ENCODE measurements around the gene CREB3L1. TPM values are rescaled to one million over a fixed set of nuclear protein-coding genes. Genes with fewer than 3 reads are reported as not detected.
A peak's percentile ranks its signal among the peaks of the same experiment; 100 is the strongest.

The CREB3L1 gene
- total RNA-seq, 1 donor from 2014 or later = 40.5 TPM

DNA sequence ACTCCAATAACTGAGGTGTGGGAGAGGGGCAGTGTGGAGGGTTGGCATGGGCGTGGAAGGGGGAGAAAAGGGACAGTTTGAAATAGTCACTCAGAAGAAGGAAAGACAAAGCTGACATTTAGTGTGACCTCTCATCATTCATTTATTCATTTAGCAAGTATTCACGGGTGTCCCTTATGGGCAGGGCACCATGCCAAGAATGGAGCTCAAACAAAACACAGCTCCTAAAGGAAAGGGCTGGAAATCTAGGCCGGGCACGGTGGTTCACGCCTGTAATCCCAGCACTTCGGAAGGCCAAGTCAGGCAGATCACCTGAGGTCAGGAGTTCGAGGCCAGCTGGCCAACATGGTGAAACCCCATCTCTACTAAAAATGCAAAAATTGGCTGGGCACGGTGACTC, 50.4 kb downstream of the CREB3L1 start:
- H3K4me1 ChIP-seq = peaks cover 22% of the 10 kb centered on the region
- H3K9me3 ChIP-seq = no peaks in the 10 kb centered on the region
- H3K27ac ChIP-seq = no peak overlapping the region
- TF ChIP-seq, protein P1, sequence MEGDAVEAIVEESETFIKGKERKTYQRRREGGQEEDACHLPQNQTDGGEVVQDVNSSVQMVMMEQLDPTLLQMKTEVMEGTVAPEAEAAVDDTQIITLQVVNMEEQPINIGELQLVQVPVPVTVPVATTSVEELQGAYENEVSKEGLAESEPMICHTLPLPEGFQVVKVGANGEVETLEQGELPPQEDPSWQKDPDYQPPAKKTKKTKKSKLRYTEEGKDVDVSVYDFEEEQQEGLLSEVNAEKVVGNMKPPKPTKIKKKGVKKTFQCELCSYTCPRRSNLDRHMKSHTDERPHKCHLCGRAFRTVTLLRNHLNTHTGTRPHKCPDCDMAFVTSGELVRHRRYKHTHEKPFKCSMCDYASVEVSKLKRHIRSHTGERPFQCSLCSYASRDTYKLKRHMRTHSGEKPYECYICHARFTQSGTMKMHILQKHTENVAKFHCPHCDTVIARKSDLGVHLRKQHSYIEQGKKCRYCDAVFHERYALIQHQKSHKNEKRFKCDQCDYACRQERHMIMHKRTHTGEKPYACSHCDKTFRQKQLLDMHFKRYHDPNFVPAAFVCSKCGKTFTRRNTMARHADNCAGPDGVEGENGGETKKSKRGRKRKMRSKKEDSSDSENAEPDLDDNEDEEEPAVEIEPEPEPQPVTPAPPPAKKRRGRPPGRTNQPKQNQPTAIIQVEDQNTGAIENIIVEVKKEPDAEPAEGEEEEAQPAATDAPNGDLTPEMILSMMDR (IDR thresholded peaks at IDR 0.05) = no peak
- H3K27me3 ChIP-seq (ENCODE audit: low read depth) = peaks cover 30% of the 10 kb centered on the region
- no peak overlapping the region for H3K4me3 ChIP-seq
- DNase-seq = no peak
- no peak for ATAC-seq
- no peaks in the 10 kb centered on the region for H3K36me3 ChIP-seq
- intact Hi-C loops (cut with DNase I) = no loop called here

DNA sequence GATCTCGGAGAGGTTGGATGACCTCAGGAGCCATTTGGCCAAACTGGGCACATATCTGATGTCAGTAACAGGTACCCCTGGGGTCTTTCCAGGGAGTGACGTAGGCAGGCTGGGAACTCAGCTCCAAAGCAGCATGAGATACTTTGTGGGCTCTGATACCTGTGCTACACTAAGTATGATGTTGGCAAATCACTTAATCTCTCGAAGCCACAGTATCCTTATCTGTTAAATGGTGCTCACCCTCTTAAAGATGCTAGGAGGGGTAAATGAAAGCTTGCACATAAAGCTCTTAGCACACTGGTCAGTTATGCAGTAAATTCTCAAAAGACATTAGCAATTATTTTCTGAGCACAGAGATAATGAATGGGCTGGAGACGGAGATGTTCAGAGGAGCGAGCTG, 52.7 kb downstream of the CREB3L1 start:
- no peak overlapping the region for H3K4me3 ChIP-seq
- no peak for ATAC-seq
- H3K27ac ChIP-seq = no peak overlapping the region
- no peaks in the 10 kb centered on the region for H3K36me3 ChIP-seq
- no peaks in the 10 kb centered on the region for H3K9me3 ChIP-seq
- intact Hi-C loops (cut with DNase I) = no loop called here
- TF ChIP-seq, protein P1 (IDR thresholded peaks at IDR 0.05) = no peak
- H3K27me3 ChIP-seq (ENCODE audit: low read depth) = peaks cover 41% of the 10 kb centered on the region
- H3K4me1 ChIP-seq = peaks cover 34% of the 10 kb centered on the region
- DNase-seq = no peak

DNA sequence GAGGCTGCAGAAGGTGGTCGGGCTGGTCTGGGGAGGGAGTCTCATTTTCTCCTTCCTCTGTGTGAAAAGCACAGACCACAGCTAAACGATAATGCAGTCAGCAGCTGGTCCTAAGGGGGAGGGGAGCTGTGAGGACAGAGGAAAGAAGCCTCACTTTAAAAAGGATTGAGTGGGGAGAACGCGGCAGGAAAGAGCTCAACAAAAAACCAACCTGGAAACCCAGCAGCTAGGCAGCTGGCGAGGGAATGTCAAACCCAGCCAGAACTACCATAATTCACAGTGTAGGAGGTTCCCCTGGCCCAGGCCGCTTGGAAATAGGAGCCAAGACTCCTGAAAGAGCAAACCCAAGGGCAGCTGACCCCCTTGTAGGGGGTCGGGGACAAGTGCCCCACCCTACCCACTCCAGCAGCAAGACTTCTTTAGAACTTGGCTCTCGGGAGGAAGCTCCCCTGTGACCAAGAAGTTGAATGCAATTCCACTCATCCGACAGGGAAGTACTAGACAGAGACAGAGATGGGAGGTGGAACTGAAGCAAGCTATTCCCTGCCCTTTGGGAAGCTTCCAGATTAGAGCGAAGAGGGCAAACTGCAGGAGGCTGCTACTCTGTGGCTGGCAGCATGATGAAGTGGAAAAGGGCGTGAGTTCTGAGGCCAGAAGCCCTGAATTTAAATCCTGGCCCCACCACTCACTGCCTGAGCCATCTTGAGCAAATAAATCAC, 53.3 kb downstream of the CREB3L1 start:
- H3K36me3 ChIP-seq = no peaks in the 10 kb centered on the region
- H3K4me3 ChIP-seq = no peak overlapping the region
- ATAC-seq = peak in 1 of 2 donors; percentile 4
- H3K4me1 ChIP-seq = peaks cover 34% of the 10 kb centered on the region
- DNase-seq = no peak
- no peaks in the 10 kb centered on the region for H3K9me3 ChIP-seq
- TF ChIP-seq, protein P1 (IDR thresholded peaks at IDR 0.05) = no peak
- intact Hi-C loops (cut with DNase I) = no loop called here
- peaks cover 41% of the 10 kb centered on the region for H3K27me3 ChIP-seq (ENCODE audit: low read depth)
- no peak overlapping the region for H3K27ac ChIP-seq

DNA sequence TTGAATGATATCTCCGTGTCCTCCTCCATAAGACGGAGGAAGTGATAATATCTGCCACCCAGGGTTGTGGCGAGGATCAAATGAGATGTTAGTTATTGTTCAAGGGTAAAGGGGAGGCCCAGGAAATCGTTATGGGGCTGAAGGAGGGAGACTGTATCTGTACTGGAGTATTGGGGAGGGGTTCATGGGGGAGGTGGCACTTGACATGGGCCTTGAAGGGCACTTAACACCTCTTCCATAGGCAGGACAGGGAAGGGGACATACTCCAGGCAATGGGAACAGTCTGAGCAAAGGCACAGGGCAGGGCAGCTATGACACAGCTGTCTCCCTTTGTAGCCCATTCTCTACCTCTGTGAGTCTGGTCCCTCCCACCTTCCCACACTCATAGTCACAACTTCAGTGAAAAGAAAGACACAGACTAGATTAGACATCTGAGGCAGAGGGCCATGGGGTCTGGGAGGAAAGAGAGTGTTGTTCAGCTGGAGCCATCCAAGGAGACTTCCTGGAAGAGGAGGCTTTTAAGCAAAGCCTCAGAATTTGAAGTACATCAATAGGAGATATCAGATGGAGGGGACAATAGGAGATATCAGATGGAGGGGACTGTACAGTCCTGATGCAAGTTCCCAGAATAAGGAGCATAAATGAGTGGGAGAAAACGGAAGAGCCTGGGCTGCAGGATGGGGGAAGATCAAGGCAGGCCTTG, 54.0 kb downstream of the CREB3L1 start:
- no peaks in the 10 kb centered on the region for H3K36me3 ChIP-seq
- peaks cover 34% of the 10 kb centered on the region for H3K4me1 ChIP-seq
- intact Hi-C loops (cut with DNase I) = no loop called here
- TF ChIP-seq, protein P1 (IDR thresholded peaks at IDR 0.05) = no peak
- ATAC-seq (no peak), DNase-seq (no peak)
- no peak overlapping the region for H3K27ac ChIP-seq
- H3K9me3 ChIP-seq = no peaks in the 10 kb centered on the region
- H3K4me3 ChIP-seq = no peak overlapping the region
- H3K27me3 ChIP-seq (ENCODE audit: low read depth) = peaks cover 41% of the 10 kb centered on the region

DNA sequence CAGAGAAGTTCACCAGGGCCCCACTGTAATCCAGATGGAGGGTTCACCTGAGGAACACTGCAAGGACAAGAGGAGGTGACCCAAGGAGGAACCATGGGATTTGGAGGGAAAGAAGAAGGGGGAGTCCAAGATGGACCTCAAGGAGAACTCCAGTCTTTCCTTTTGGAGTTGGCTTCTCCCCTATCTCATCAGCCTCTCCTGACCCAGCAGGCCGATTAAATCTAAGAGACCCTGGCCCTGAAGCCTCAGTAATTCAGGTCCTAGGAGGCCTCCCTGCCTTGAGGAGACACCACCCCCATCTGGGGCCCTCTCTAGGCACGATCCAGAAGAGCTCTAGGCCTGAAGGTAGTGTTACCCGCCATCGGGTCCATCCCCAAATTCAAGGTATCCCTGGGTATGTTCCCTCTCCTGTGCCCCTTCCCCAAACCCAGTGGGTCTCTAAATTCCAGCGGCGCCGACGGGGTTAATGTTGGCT, 54.7 kb downstream of the CREB3L1 start:
- intact Hi-C loops (cut with DNase I) = no loop called here

More for the DNA sequence above, 54.7 kb downstream of the CREB3L1 start:
- Histone ChIP-seq H3K4me1 (peaks cover 38% of the 10 kb centered on the region), H3K4me3 (peak overlapping the region; percentile 50), H3K9me3 (no peaks in the 10 kb centered on the region), H3K36me3 (no peaks in the 10 kb centered on the region), H3K27me3 (ENCODE audit: low read depth) (peaks cover 41% of the 10 kb centered on the region), H3K27ac (no peak overlapping the region)
- ATAC-seq = no peak
- no peak for DNase-seq
- TF ChIP-seq, protein P1 (IDR thresholded peaks at IDR 0.05) = no peak

All from lower lobe of right lung (tissue), 2 donors.